Stimulated activated naive B cell treated with anti-CD40 and anti-IgM and Interleukin-4, amounts not matched to agents 10 μg/mL and 1 μg/mL and 100 μg/mL, for 72 hours (primary cell): ENCODE data around the gene XPO5.
A peak's percentile ranks its signal among the peaks of the same experiment; 100 is the strongest.
"Not testable (repeated sequence)": the region's sequence is repeated elsewhere in the genome, so short reads cannot be mapped to it uniquely, and the experiment has no call there.

Experiments
- ATAC-seq, 2 donors: fragments of 150-1000 bp; cut with Tn5 transposase; replicated peaks; 2 replicates each; pipeline ENCODE4 v1.10.0; 2021; ENCODE audit warnings: moderate library complexity in 1 of 2
- DNase-seq: peaks from one replicate; pipeline ENCODE4 v3.0.0; 2021
- H3K27ac Mint-ChIP-seq: one replicate; pipeline ENCODE4 v1.8.0; 2022; ENCODE audit warnings: mild to moderate bottlenecking, mixed read lengths
- H3K27me3 Mint-ChIP-seq, 2 donors: one replicate each; pipeline ENCODE4 v1.8.0; 2022; ENCODE audit warnings: mixed read lengths in 2 of 2
- H3K36me3 Mint-ChIP-seq, 2 donors: one replicate each; pipeline ENCODE4 v1.8.0; 2022; ENCODE audit warnings: mixed read lengths in 2 of 2, mild to moderate bottlenecking in 1 of 2
- H3K4me1 Mint-ChIP-seq, 2 donors: one replicate each; pipeline ENCODE4 v1.8.0; 2022; ENCODE audit warnings: mixed read lengths in 2 of 2, mild to moderate bottlenecking in 1 of 2
- H3K4me3 Mint-ChIP-seq, 2 donors: one replicate each; pipeline ENCODE4 v1.8.0; 2022; ENCODE audit warnings: mild to moderate bottlenecking in 2 of 2, mixed read lengths in 2 of 2, moderate library complexity in 1 of 2
- H3K9me3 Mint-ChIP-seq, 2 donors: one replicate each; pipeline ENCODE4 v1.8.0; 2022; ENCODE audit warnings: mixed read lengths in 2 of 2, mild to moderate bottlenecking in 1 of 2

Gene XPO5

DNA sequence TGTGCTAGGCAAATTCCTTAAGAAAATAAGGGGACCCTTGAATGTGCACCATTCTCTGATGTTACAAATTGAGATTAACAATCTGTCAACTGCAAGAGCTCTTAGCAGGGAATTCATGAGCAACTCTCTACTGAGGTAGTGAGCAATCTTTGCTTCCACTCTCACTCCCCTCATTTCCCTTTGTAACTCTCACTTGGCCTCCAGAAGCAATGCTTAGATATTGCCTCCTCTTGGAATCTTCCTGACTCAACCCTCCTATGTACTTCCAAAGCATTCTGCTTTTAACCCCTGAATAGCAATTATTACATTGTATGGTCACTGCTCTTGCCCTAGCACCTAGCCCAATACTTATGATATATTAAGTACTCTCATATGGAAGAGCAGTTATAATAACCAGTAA is 16.5 kb downstream of the XPO5 start:
- Mint-ChIP-seq H3K27ac (no peak overlapping the region), H3K36me3 (peaks cover 28 to 57% of the 10 kb centered on the region in 2 donors), H3K27me3 (no peaks in the 10 kb centered on the region), H3K4me3 (no peak overlapping the region), H3K4me1 (no peaks in the 10 kb centered on the region), H3K9me3 (no peaks in the 10 kb centered on the region)
- DNase-seq, result no peak
- ATAC-seq, result no peak

GRCh38 chr6:43557620-43558019 is 18.2 kb downstream of the XPO5 start:
- H3K36me3 Mint-ChIP-seq, result peaks cover 33 to 64% of the 10 kb centered on the region in 2 donors
- DNase-seq, H3K4me3 Mint-ChIP-seq, H3K4me1 Mint-ChIP-seq, H3K9me3 Mint-ChIP-seq, H3K27ac Mint-ChIP-seq, ATAC-seq, H3K27me3 Mint-ChIP-seq: not testable (repeated sequence)

DNA sequence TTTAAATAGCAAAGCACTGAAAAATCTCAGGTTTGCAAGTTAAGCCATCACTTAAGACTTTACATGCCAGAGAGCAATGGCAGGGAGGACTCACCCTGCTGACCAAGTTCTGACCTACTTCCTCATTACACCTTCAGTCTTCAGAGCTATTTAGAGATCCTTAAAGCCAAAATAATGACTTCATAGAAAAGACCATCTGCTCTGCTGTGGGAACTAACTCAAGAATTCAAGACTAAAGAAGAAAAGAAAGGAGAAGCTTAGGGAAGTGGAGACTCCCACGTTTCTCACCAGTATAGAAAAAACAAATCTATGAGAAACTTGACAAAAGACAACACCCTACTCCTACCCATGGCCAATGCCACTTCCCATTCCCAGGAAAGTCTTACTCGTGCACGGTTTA is 28.6 kb downstream of the XPO5 start:
- ATAC-seq (no peak), DNase-seq (no peak)
- H3K27ac Mint-ChIP-seq, result peak overlapping the region; percentile 53
- peaks cover 0 to 2% of the 10 kb centered on the region in 2 donors for H3K4me1 Mint-ChIP-seq
- H3K36me3 Mint-ChIP-seq, result peaks cover 30 to 46% of the 10 kb centered on the region in 2 donors
- no peaks in the 10 kb centered on the region for H3K27me3 Mint-ChIP-seq
- H3K4me3 Mint-ChIP-seq, result no peak overlapping the region
- no peaks in the 10 kb centered on the region for H3K9me3 Mint-ChIP-seq

- Mint-ChIP-seq H3K4me1 (peaks cover 5% of the 10 kb centered on the region in 2 donors), H3K36me3 (peaks cover 31 to 45% of the 10 kb centered on the region in 2 donors), H3K27ac (no peak overlapping the region), H3K27me3 (no peaks in the 10 kb centered on the region), H3K9me3 (no peaks in the 10 kb centered on the region), H3K4me3 (no peak overlapping the region)
- ATAC-seq (no peak), DNase-seq (no peak)
These were observed 31.4 kb downstream of the XPO5 start for GRCh38 chr6:43544461-43544860.

DNA sequence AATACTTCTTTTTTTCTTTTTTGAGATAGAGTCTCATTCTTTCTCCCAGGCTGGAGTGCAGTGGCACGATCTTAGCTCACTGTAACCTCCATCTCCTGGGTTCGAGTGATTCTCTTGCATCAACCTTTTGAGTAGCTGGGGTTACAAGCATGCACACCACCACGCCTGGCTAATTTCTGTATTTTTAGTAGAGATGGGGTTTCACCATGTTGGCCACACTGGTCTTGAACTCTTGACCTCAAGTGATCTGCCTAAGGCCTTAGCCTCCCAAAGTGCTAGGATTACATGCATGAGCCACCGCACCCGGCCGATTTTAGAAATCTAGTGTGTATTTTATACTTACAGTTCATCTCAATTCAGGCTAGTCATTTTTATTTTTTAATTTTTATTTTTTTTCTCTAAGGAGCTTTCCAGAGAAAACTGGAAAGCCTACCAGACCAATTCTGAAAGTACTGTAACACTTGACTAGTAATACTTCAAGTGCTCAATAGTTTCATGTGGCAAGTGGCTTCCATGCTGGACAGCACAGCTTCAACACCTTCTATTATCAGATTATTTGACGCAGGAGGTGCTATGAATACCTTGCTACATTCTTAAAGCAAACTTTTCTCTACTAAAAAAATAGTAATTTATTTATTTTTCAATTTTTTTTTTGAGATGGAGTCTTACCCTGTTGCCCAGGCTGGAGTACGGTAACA is 33.9 kb downstream of the XPO5 start:
- Mint-ChIP-seq H3K9me3 (no peaks in the 10 kb centered on the region), H3K4me1 (peaks cover 3 to 5% of the 10 kb centered on the region in 2 donors), H3K36me3 (peaks cover 35 to 42% of the 10 kb centered on the region in 2 donors), H3K4me3 (no peak overlapping the region), H3K27me3 (no peaks in the 10 kb centered on the region), H3K27ac (peak overlapping the region; percentile 47)
- DNase-seq (no peak), ATAC-seq (peak in 1 of 2 donors; percentile 29)

DNA sequence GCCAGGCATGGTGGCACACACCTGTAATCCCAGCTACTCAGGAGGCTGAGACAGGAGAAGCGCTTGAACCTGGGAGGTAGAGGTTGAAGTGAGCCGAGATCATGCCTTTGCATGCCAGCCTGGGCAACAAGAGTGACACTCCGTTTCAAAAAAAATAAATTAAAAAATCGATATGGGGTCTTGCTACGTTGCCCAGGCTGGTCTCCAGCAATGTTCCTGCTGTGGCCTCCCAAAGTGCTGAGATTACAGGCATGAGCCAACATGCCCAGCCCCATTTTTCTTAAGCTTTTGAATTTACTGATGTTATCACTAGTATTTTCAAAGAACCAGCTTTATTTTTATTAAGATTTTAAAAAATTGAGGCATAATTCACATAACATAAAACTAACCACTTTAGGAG is 35.3 kb downstream of the XPO5 start:
- Mint-ChIP-seq H3K4me3 (no peak overlapping the region), H3K27ac (no peak overlapping the region), H3K36me3 (peaks cover 33 to 34% of the 10 kb centered on the region in 2 donors), H3K4me1 (peaks cover 3 to 5% of the 10 kb centered on the region in 2 donors), H3K9me3 (no peaks in the 10 kb centered on the region), H3K27me3 (no peaks in the 10 kb centered on the region)
- ATAC-seq, result no peak
- DNase-seq, result no peak

- ATAC-seq, H3K4me3 Mint-ChIP-seq, DNase-seq, H3K27ac Mint-ChIP-seq, H3K4me1 Mint-ChIP-seq, H3K9me3 Mint-ChIP-seq, H3K27me3 Mint-ChIP-seq: not testable (repeated sequence)
- H3K36me3 Mint-ChIP-seq, result peaks cover 34 to 36% of the 10 kb centered on the region in 2 donors
These were observed 36.4 kb downstream of the XPO5 start for GRCh38 chr6:43539409-43539808.

DNA sequence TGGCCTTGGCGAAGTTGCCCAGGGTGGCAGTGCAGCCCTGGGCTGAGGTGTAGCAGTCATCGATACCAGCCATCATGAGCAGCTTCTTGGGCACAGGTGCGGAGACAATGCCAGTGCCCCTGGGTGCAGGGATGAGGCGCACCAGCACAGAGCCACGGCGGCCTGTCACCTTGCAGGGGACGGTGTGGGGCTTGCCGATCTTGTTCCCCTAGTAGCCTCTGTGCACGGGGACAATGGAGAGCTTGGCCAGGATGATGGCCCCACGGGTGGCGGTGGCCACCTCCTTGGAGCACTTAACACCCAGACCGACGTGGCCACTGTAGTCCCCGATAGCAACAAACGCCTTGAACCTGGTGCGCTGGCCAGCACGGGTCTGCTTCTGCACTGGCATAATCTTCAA is 36.9 kb downstream of the XPO5 start:
- H3K4me3 Mint-ChIP-seq, H3K27ac Mint-ChIP-seq: not testable (repeated sequence)
- peaks cover 34 to 38% of the 10 kb centered on the region in 2 donors for H3K36me3 Mint-ChIP-seq

GRCh38 chr6:43532201-43532600 is 43.6 kb downstream of the XPO5 start:
- H3K4me3 Mint-ChIP-seq, result no peak overlapping the region
- H3K4me1 Mint-ChIP-seq, result peaks cover 0 to 1% of the 10 kb centered on the region in 2 donors
- no peaks in the 10 kb centered on the region for H3K27me3 Mint-ChIP-seq
- no peak for DNase-seq
- no peak for ATAC-seq
- peaks cover 31 to 55% of the 10 kb centered on the region in 2 donors for H3K36me3 Mint-ChIP-seq
- H3K9me3 Mint-ChIP-seq, result no peaks in the 10 kb centered on the region
- H3K27ac Mint-ChIP-seq, result no peak overlapping the region

More for the DNA sequence above, 36.9 kb downstream of the XPO5 start:
- not testable (repeated sequence) for ATAC-seq, H3K27me3 Mint-ChIP-seq, H3K9me3 Mint-ChIP-seq, DNase-seq, H3K4me1 Mint-ChIP-seq

DNA sequence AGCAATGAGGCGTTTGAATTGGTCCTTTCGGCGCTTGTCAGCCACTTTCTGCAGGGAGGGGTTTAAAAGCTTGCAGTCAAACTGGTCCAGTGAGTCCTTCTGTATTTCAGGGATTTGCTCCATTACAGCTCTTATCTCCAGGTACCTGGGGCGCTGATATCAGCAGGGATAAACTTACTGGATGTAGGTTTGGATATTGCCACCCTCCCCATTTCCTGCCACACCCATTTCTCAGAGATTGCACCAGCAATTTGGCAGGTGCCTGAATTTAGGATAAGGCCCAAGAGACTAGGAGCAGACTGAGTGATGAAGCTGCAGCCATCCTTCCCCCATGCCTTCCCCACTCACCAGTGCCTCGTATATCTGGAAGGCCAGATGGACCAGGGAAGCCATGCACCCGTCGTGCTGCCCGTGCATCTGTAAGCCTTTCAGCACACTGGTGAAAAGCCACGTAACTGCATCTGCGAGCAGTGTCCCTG is 51.3 kb downstream of the XPO5 start:
- peaks cover 5 to 10% of the 10 kb centered on the region in 2 donors for H3K4me1 Mint-ChIP-seq
- no peak for DNase-seq
- no peaks in the 10 kb centered on the region for H3K9me3 Mint-ChIP-seq
- ATAC-seq, result no peak
- no peak overlapping the region for H3K4me3 Mint-ChIP-seq
- peak overlapping the region; percentile 31 for H3K27ac Mint-ChIP-seq
- H3K27me3 Mint-ChIP-seq, result no peaks in the 10 kb centered on the region
- H3K36me3 Mint-ChIP-seq, result peaks cover 44 to 50% of the 10 kb centered on the region in 2 donors

DNA sequence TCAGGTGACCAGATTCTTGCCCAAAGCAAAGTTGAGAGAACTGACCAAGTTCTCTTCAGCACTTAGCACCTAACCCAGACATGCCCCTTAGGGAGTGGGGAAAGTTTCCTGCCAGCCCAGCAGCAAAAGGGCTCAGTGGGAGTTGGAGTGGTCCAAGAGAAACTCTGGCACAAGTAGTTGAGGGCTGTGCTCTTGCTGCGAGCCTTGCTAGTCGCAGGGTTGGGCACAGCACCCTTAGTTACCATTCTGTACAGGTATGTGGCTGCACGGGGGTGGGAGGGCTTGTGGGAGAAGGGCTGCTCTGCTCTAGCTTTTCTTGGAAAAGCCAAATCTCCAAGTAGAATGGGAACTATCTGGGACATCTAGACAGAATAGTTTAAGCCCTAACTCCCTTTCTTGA is 52.6 kb downstream of the XPO5 start:
- Mint-ChIP-seq H3K9me3 (no peaks in the 10 kb centered on the region), H3K27me3 (no peaks in the 10 kb centered on the region), H3K4me3 (no peak overlapping the region), H3K36me3 (peaks cover 44 to 48% of the 10 kb centered on the region in 2 donors), H3K4me1 (peaks cover 7 to 10% of the 10 kb centered on the region in 2 donors), H3K27ac (no peak overlapping the region)
- peak in 1 of 2 donors; percentile 16 for ATAC-seq
- DNase-seq, result no peak

DNA sequence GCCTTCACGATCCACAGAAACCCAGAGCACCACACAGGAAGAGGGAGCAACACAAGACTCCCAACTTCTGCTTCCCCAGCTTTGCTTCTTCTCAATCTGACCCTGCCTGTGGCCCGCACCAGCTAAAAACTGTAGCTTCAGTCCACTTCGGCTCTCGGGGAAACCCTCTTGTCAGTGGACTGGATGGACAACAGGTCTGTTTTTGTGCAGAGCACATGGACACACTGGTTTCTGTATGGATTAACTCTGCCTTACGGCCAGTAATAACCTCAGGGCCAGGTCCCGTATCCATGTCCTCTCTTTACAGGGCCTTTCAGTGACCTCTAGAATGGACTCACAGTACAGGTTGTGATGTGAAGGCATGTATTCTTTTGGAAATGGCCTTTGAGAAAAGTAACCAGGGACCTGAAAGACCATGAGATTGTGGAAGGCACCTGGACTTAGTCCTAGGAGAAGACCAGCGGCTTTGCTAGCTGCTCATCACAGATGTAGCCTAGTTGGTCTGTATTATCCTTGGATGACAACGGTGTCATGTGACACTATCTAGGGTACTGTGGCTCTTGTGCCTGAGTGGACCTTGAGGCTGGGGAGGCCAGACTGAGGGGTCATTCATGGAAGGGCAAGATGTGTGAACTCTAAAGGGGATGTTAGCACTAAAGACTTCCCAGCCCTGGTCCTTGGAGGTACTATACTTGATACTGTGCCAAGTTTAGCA is 53.1 kb downstream of the XPO5 start:
- Mint-ChIP-seq H3K27me3 (no peaks in the 10 kb centered on the region), H3K27ac (peak overlapping the region; percentile 52), H3K4me3 (no peak overlapping the region), H3K9me3 (no peaks in the 10 kb centered on the region), H3K4me1 (peaks cover 7 to 10% of the 10 kb centered on the region in 2 donors), H3K36me3 (peaks cover 41 to 44% of the 10 kb centered on the region in 2 donors)
- DNase-seq, result no peak
- ATAC-seq, result no peak

DNA sequence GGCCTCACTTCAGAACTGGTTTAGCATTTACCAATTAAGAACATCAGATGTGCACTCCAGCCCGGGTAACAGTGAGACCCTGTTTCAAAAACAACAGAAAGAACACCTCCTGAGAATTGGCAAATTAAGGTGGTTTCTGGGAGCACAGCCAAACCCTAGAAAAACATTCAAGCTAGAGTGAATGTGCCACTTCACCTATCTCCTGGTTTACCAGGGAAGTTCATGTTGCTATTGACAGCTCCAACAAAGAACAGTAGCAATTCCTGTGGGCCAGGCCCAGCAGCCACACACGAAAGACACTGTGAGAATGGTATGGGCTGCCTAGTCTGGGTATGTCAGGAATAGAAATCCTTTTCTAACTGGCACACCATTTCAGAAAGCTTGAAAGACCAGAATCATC is 54.0 kb downstream of the XPO5 start:
- Mint-ChIP-seq H3K27me3 (no peaks in the 10 kb centered on the region), H3K27ac (no peak overlapping the region), H3K4me3 (no peak overlapping the region), H3K36me3 (peaks cover 35 to 37% of the 10 kb centered on the region in 2 donors), H3K9me3 (no peaks in the 10 kb centered on the region), H3K4me1 (peaks cover 7 to 10% of the 10 kb centered on the region in 2 donors)
- DNase-seq, result no peak
- ATAC-seq, result no peak

DNA sequence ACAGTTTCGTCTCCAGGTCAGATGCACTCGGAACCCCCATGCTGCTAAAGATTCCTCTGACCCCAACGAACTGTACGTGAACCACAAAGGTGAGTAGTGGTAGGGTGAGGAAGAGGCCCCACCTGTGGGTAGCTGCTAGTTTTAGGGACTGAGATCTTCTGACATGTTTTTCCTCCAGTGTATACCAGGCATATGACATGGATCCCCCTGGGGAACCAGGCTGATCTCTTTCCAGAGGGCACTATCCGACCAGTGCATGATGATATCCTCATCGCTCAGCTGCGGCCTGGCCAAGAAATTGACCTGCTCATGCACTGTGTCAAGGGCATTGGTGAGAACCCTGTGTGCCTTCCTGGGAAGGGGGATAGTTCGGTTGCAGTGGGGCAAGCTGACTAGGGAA is 55.7 kb downstream of the XPO5 start:
- Mint-ChIP-seq H3K27ac (no peak overlapping the region), H3K27me3 (no peaks in the 10 kb centered on the region), H3K4me3 (no peak overlapping the region), H3K4me1 (peaks cover 12 to 18% of the 10 kb centered on the region in 2 donors), H3K36me3 (peaks cover 24 to 25% of the 10 kb centered on the region in 2 donors), H3K9me3 (no peaks in the 10 kb centered on the region)
- ATAC-seq (no peak), DNase-seq (no peak)
